Stimulated activated CD4-positive, alpha-beta T cell treated with anti-CD3 and anti-CD28 coated beads, Interleukin-1b, Interleukin-23, amount 100 ng/mL, for 1 hour (primary cell): ENCODE results near the gene SLC39A6.
"Not testable (repeated sequence)": the region's sequence is repeated elsewhere in the genome, so short reads cannot be mapped to it uniquely, and the experiment has no call there.

Experiments
- DNase-seq, 2 donors: peaks; one replicate each; pipeline ENCODE4 v3.0.0-alpha.2; 2020; ENCODE audit warnings: low read depth in 2 of 2

SLC39A6 gene

DNA sequence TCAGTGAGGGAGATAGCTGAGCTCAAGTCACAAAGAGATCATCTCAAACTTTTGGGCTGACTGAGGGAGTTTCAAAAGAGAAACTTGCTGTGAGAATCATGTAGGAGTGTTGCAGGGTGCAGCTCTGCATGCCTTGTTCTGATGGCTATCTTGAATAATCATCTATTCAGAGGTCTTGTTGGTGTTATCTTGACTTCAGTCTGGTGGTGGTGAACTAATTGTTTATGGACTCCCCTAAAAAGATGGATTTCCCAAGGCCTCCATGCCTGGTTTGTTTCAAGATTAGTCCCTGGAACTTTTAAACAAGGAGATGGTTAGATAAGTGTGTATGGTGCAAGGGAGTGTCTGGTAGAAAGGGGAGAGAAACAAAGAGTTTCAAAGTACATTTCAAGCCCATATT, 29.8 kb downstream of the SLC39A6 start:
- no peak for DNase-seq

DNA sequence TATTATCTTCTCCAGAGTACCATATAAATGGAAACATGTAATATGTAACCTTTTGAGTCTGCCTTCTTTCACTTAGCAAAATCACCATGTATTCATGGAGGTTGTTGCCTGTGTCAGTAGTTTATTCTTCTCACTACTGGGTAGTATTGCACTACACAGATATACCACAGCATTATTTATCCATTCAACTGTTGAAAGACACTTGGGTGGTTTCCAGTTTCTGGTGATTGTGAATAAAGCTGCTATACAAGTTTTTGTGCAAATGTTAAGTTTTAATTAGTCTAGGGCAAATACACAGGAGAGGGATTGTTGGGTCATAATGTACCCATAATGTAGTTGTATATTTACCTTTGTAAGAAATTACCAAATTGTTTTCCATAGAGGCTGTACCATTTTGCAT, 32.2 kb downstream of the SLC39A6 start:
- no peak for DNase-seq

DNA sequence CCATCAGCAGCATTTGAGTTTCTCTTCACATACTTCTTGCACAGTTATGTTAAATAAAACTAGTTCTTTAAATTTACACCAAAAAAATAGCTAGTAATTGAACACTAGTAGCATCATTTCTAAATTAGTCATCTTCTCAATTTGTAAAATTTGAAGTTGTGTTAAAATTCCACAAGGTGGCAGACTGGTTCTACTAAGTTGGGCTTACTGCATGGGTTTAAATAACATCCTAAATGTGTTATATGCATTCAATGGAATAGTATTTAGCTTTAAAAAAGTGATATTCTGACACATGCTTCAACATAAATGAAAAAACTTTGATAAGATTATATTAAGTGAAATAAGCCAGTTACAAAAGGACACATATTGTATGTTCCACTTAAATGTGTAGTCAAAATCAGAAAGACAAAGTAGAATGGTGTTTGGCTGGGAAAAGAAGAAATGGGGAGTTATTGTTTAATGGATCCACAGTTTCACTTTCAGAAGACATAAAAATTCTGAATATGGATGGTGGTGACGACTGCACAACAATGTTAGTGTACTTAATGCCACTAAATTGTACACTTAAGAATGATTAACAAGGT, 33.1 kb downstream of the SLC39A6 start:
- DNase-seq, result no peak

DNA sequence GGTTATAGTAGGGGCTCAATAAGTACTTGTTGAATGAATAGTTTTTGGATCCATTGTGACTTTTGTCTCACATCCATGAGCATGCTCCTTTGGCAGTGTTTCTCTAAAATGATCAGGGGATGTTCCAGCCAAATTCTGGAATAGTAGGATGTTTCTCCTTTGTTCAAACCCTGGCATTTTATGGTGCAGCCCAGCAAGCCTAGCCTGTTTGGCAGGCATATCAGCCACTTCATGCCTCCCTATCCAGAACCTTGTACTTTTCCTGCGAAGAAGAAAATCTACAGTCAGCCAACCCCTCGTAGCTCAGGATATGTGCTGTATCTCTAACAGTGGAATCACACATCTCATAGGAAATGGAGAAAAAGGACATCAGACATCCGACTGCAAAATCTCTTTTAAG, 34.7 kb downstream of the SLC39A6 start:
- no peak for DNase-seq

DNA sequence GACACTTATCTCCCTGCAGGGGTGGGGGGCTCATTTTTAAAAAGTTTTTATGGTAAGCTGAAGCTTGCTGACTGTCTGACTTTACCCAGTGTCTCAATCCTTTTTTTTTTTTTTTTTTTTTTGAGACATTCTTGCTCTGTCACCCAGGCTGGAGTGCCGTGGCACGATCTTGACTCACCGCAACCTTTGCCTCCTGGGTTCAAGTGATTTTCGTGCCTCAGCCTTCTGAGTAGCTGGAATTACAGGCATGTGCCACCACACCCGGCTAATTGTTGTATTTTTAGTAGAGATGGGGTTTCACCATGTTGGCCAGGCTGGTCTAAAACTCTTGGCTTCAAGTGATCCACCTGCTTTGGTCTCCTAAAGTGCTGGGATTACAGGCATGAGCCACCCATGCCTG, 37.0 kb downstream of the SLC39A6 start:
- not testable (repeated sequence) for DNase-seq

DNA sequence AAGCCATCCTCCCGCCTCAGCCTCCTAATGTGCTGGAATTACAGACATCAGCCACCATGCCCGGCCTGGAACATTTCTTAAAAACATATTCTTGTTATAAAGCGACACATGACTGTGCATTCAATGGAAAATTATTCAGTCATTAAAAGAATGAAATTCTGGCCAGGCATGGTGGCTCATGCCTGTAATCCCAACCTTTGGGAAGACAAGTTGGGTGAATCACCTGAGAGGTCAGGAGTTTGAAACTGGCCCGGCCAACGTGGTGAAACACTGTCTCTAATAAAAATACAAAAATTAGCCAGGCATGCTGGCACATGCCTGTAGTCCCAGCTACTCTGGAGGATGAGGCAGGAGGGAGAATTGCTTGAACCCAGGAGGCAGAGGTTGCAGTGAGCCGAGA, 40.1 kb downstream of the SLC39A6 start:
- no peak for DNase-seq

DNA sequence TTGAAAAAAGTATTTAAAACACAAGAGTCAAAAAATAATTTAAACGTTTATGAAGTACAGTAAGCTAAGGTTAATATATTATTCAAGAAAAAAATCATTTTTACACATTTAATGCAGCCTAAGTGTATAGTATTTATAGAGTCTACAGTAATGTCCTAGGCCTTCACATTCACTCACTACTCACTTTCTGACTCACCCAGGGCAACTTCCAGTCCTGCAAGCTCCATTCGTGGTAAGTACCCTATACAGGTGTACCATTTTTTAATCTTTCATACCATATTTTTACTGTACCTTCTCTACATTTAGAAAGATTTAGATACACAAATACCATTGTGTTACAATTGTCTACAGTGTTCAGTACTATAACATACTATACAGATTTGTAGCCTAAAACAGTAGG, 40.9 kb downstream of the SLC39A6 start:
- DNase-seq, result no peak

DNA sequence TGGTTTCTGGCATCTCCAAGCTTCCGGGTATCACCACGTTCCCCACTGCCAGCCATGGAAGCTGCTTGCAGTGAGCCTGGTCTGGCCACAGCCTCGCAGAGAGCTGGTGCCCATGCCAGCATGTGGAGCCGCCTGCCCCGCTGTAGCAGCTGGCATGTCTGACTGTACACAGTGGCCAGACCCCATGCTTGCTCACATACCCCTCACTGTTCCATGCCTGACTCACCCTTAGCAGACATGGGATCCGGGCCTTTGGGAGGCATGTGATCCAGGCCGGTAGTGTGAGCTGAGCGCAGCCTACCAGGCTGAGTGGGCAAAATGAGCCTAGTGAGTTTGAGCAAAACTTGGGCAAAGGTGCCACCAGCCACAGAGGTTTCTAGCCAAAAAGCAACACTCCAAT, 43.0 kb downstream of the SLC39A6 start:
- no peak for DNase-seq

DNA sequence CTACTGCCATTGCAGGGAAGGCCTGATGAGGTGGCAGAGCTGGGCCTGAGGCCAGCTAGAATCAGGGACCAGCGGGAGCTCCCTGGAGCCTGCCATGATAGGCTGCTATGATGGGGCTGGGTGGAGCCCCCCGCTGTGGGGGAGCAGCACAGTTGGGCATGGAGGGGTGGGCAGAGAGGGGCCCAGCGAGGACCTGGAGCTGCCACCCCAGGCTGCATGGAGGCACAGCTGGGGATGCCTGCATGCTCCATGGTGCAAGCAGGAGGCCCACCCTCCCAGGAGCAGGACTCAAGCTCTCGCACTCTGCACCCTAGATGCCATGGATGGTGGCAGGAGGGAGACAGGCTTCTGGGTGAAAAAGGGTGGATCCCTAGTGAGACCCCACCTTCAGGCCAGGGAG, 43.9 kb downstream of the SLC39A6 start:
- DNase-seq, result no peak

DNA sequence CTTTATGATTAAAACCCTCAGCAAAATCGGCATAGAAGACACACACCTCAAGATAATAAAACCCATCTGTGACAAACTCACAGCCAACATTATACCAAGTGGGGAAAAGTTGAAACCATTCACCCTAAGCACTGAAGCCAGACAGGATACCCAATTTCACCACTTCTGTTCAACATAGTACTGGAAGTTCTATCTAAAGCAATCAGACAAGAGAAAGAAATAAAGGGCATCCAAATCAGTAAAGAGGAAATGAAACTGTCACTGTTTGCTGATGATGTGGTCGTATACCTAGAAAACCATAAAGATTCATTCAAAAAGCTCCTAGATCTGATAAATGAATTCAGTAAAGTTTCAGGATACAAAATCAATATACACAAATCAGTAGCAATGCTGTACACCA, 45.4 kb downstream of the SLC39A6 start:
- DNase-seq, result no peak

DNA sequence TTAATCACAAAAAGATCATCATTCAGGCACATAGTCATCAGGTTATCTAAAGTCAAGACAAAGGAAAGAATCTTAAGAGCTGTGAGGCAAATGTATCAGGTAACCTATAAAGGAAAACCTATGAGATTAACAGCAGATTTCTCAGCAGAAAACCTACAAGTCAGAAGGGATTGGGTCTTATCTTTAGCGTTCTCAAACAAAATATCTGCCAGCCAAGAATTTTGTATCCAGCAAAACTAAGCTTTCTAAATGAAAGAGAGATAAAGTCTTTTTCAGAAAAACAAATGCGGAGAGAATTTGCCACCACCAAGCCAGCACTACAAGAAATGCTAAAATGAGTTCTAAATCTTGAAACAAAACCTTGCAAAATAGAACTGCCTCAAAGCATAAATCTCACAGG, 48.0 kb downstream of the SLC39A6 start:
- not testable (repeated sequence) for DNase-seq

DNA sequence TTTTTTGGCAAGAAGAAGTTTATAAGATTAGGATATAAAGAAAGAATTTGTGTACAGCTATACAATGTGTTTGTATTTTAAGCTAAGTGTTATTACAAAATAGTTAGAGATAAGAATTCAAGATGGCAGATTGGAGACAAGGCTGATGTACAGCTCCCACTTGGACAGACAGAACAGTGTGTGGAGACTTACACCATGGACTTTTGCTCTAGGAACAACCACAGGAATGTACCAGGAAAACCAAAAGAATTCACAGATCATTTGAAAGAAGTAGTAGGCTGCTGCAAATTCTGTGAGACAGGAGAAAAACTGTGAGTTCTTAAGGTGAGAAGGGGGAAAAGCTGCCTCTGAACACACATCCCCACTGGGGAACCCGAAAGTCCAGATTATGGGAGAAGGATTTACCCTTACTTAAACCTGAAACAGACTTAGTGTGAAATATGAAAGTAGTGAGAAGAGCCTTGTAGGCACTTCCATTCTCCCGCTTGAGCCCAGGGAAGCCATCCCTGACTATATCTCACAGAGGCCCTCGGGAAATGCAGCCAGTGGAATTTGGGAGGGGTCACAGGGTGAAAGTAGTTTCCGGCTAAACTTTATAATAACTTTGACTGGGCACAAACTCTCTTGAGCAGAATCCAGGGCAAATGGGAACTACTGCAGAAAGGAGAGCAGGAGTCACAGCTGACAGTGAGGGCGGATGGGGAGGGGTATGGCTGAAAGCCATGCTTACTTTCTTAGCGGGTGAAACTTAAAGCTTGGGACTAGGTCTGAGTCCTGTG, 50.2 kb downstream of the SLC39A6 start:
- DNase-seq, result no peak

DNA sequence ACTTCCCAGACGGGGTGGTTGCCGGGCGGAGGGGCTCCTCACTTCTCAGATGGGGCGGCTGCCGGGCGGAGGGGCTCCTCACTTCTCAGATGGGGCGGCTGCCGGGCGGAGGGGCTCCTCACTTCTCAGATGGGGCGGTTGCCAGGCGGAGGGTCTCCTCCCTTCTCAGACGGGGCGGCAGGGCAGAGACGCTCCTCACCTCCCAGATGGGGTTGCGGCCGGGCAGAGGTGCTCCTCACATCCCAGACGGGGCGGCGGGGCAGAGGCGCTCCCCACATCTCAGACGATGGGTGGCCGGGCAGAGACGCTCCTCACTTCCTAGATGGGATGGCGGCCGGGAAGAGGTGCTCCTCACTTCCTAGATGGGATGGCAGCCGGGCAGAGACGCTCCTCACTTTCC, 51.4 kb downstream of the SLC39A6 start:
- not testable (repeated sequence) for DNase-seq

DNA sequence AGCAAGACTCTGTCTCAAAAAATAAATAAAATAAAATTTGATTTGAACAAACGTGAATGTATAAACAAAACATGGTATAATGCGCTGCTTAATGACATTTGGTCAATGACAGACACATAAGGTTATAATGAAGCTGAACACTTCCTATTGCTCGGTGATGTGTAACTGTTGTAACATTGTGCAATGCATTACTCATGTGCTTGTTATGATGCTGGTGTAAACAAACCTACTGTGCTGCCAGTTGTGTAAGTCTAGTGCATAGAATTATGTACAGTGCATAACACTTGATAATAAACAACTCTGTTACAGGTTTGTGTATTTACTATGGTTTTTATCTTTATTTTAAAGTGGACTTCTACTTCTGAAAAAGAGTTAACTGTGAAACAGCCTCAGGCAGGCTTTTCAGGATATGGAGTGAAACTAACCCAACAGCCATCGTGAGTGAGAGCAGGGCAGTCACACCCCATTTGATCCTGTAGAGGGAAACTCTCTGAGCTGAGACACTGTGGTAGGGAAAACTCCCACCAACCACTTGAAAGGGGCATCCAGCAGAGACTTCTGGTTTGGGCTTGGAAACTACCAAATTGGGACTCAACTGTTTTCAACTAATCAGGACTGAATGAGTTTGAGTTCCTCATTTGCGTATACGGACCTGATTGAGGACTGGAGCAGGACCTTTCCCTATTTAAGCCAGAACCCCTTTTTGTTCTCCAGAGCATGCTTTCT, 53.1 kb downstream of the SLC39A6 start:
- DNase-seq, result no peak

DNA sequence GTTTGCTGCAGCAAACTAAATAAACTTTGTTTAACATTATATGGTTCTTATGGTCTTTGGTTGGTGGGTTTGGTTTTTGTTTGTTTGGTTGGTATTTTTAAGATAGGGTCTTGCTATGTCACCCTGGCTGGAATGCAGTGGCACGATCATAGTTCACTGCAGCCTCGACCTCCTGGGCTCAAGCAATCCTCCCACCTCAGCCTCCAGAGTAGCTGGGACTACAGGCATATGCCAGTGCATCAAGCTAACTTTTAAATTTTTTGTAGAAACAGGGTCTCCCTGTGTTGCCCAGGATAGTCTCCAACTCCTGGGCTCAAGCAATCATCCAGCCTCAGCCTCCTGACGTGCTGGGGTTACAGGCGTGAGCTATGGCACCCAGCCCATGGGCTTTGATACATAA, 54.7 kb downstream of the SLC39A6 start:
- no peak for DNase-seq

DNA sequence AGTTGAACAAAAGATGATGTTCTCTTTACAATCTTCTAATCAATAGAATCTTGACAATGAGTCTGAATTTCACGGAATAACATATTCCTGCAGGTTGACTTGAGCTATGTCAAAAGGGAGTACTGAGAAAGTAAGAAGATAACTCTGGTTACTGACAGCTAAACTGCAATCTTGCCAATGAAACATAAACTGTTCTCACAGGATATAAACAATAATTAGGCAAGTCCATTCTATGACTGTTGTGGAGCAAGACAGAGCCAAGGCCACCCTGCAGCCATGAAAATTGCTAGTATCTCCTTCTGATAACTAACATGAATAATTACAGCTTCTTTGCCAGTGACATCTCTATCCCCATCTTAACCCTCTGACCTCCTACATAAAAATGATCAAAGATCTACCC, 55.5 kb downstream of the SLC39A6 start:
- no peak for DNase-seq

DNA sequence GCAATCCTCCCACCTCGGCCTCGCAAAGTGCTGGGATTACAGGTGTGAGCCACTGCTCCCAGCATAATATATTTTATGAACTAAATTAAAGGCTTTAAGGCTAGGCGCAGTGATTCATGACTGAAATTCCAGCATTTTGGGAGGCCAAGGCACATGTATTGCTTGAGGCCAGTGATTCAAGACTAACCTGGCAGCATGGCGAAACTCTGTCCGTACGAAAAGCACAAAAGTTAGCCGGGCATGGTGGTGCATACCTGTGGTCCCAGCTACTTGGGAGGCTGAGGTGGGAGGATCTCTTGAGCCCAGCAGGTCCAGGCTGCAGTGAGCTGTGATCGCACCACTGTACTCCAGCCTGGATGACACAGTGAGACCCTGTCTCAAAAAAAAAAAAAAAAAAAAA, 56.7 kb downstream of the SLC39A6 start:
- DNase-seq, result not testable (repeated sequence)

DNA sequence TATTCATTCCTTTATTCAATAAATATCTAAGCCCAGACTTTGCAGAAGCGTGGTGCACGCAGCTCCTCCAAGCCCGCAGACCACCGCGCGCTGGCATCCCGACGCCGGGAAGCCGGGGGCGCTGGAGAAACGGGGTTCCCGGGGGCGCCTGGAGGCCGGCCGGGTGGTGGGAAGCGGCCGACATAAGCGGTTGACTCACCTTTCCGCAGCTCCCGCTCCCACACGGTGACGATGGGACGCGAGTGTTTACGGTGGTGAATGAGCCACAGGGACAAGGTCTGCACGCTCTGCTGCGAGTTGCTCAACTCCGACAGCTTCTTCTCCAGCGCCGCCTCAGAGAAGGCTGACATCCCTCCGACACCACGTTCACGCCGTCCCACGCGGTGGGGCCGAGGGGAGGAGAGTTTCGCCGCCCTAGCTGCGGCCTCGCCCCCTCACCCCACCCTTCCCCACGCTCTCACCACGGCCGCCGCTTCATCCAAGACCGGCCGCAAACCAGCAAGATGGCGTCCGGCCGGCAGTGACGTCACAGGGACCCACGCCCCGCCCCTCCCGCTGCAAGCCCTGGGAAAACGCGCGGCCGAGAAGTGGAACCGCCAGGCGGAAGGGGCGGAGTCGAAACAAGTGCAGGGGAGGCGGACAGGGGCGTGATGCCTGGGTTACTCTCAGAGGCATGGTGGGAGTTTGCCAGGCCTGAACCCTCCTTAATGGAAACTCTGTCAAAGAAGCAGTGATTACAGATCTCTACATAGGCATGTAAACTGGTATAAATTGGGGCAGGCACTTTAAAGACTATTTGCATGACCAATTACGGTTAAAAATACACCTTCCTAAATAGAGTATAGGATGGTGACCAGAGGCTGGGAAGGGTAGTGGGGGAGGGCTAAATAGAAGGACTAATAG, 61.8 kb downstream of the SLC39A6 start, which contains the start of gene RPRD1A:
Gene RPRD1A (minus strand): TSS at position 505 of the 903 bp plus-strand sequence. CDS start 155 bp downstream, at position 350.
- DNase-seq, result peak; percentile 85 to 98

DNA sequence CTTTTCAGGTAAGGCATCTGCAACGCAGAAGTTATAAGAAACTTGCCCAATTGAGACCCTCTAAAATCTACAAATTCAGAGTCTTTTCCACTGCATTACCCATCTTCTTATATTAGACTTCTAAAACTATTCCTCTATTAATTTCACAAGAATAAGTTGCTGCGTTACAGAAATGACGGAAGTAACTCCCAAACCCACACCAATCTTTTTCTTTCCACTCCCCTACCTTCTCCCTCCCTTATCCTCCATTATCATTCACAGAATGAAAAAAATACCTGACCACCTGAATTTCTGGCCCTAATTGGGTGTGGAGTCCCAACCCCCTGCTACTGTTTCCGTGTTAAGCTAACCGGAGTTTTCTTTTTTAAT, 62.5 kb downstream of the SLC39A6 start:
- no peak for DNase-seq

DNA sequence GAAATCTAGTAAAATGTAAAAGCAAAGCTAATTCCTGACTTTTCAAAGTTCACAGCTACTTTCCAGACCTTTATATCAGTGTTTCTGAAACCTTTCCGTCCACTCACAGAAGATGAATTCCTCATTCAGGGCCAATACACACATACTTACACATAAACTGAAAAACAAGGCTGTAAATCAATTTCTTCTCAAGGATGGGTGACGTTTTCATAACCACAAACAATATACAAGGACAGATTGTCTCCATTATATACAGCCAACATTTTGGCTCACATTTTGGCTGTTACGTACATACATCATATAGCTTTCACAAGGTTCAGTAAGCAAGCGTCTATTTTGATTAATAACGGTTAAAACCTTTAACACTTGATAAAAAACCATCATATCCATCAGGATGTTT, 63.1 kb downstream of the SLC39A6 start:
- no peak for DNase-seq

DNA sequence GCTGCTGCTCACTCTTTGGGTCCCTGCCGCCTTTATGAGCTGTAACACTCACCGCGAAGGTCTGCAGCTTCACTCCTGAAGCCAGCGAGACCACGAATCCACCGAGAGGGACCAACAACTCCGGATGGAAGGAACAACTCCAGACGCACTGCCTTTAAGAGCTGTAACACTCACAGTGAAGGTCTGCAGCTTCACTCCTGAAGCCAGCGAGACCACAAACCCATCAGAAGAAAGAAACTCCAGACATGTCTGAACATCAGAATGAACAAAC, 64.4 kb downstream of the SLC39A6 start:
- DNase-seq, result not testable (repeated sequence)
